Cardiac fibroblast (primary cell): ENCODE measurements around the gene YIF1A.

Source experiments
- DNase-seq, 2 donors: peaks; one replicate each; pipeline versions ENCODE4 v3.0.0 to v3.0.0-alpha.2; 2010; ENCODE audit warnings: low read depth in 2 of 2
- H3K4me3 ChIP-seq, 2 donors: replicated peaks in 1 of 2; 1 replicate in 1 of 2; 2 replicates in 1 of 2; pipeline ENCODE4 v1.5.1; 2011; ENCODE audit warnings: low read depth in 2 of 2, low read length in 2 of 2, mild to moderate bottlenecking in 2 of 2, moderate library complexity in 1 of 2
- TF ChIP-seq, protein P1 (sequence below): IDR thresholded peaks from one replicate; pipeline ENCODE4 v1.5.1; 2011; ENCODE audit warnings: low read depth, mild to moderate bottlenecking, low read length, inconsistent platforms

YIF1A gene, protein sequence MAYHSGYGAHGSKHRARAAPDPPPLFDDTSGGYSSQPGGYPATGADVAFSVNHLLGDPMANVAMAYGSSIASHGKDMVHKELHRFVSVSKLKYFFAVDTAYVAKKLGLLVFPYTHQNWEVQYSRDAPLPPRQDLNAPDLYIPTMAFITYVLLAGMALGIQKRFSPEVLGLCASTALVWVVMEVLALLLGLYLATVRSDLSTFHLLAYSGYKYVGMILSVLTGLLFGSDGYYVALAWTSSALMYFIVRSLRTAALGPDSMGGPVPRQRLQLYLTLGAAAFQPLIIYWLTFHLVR

DNA sequence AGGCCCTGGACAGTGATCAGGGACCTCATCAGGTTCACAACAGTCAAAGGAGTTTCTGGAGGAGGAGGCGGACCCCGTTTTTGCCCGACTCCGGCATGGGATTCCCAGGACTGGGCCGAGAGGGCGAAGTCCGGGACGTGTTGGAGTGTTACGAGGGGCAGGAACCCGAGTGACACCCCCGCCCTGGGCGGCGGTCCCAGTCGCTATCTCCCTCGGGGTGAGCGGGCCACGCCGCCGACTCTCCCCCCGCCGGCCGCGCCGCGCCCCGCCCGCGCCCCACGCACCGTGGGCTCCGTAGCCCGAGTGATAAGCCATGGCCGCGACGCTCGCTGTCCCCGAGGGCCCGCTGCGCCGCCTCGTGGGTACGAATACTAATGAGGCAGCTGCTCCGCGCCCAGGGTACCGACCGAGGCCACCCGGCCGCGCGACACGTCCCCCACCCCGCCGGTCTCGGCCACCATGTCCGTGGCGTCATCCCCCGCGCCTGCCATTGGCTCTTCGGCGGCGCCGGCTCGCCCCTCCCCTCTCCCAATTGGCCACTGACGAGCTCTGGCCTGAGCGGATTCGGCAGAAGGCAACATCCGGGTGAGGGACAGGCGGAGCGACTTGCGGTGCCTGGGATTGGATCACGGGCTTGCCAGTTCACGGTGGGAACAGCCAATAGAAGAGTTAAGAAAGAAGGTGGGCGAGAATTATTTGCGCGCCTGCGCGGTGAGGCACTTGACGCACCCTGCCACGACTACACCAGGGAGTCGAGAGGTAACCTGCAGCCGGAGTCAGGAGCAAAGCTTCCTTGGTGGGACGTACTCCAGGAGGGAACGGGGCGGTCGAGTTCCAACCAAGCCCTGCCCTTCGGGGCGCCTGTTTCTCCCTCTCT is at the start of gene YIF1A:
Gene YIF1A (minus strand): TSS at position 473 of the 877 bp plus-strand sequence. CDS start 158 bp downstream, at position 315.
- peak; percentile 100 for DNase-seq
- TF ChIP-seq, protein P1, sequence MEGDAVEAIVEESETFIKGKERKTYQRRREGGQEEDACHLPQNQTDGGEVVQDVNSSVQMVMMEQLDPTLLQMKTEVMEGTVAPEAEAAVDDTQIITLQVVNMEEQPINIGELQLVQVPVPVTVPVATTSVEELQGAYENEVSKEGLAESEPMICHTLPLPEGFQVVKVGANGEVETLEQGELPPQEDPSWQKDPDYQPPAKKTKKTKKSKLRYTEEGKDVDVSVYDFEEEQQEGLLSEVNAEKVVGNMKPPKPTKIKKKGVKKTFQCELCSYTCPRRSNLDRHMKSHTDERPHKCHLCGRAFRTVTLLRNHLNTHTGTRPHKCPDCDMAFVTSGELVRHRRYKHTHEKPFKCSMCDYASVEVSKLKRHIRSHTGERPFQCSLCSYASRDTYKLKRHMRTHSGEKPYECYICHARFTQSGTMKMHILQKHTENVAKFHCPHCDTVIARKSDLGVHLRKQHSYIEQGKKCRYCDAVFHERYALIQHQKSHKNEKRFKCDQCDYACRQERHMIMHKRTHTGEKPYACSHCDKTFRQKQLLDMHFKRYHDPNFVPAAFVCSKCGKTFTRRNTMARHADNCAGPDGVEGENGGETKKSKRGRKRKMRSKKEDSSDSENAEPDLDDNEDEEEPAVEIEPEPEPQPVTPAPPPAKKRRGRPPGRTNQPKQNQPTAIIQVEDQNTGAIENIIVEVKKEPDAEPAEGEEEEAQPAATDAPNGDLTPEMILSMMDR = no peak
- peak within 1 kb of the TSS; percentile 78 to 85 for H3K4me3 ChIP-seq

GRCh38 chr11:66337103-66337899 is 48.4 kb upstream of the YIF1A start:
- DNase-seq = no peak
- no peak overlapping the region for H3K4me3 ChIP-seq
- TF ChIP-seq, protein P1 = no peak

DNA sequence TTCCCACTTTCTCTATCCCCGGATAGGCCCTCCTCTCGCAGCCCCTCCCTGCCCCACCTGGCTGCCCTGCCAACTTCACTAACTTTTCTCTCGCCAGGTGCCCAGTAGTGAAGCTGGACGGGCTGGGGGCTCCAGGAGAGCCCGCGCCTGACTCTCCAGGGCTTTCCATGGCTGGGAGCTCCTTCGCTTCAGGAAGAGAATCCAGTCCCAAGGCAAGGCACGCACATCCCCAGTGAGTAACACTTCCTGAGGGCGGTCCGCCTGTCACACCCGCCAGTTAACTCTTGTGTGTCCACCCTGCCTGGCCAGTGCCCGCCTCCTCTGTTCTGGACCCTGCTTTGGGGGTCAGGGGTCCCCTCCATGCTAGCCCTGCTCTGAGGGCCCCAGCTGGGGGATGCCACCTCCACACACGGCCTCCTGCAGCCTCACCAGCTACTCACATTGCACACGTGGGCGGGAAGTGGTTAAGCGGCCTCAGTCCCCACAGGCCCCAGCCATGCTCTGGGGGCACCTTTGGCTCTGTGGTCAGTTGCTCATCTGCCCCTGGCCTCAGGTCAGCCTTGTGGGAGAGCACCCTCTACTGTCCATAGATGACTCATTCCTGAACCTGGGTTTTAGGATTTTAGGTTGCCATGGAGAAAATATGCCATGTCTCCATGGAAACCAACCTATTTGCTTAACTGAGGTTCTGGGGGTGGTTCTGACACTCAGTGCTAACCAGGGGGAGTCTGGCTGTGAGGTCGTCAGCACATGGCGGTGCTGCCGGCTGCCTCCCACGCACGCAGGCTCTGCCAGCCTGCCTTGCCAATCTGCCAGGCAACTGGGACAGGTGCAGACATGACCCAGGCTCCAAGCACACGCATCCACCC is 47.5 kb upstream of the YIF1A start, which contains the start of gene RIN1:
Gene RIN1 (minus strand): TSS at position 201 of the 869 bp plus-strand sequence. CDS start 32 bp downstream, at position 169.
- peak; percentile 96 to 99 for DNase-seq
- peak within 1 kb of the TSS; percentile 68 to 74 for H3K4me3 ChIP-seq
- TF ChIP-seq, protein P1 = no peak

GRCh38 chr11:66335531-66336233 is 46.7 kb upstream of the YIF1A start:
- H3K4me3 ChIP-seq = peak overlapping the region; percentile 68 to 74
- TF ChIP-seq, protein P1 = peak; percentile 5
- peak; percentile 66 to 75 for DNase-seq

DNA sequence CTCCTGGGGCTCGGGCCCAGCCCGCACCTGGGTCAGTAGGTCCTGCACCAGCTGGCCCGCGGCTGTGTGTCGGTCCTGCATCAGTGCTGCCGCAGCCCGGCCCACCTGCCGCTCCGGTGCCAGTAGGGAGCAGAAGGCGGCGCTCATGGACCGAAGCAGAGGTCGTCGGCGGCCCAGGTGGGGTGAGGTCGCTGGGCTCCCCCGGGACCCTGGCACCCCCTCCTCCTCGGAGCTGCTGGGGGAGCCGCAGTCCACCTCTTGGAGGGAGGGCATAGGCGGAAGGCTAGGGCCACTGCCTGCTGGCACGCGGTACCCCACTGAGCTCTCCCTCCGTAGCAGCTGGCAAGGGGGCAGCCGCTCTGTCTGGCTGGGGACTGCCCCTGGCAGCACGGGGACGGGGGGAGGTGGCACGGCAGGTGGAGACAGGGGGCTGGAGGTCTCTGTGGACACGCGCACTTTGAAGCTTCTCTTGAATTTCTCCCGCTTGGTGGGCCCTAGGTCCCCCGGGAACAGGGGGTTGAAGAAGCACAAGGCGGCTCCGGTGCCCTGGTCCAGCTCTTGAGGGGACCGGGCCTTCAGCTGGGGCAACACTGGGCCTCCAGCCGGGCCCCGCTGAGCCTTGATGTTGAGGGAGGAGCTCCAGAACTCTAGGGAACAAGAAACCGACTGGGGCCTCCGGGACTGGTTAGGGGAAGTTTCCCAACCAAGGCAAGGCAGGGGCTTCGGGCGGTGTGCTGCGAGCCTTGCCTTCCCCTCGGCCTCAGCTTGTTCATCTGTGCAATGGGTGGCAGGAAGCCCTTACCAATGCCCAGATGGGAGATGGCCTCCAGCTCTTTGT is 45.9 kb upstream of the YIF1A start:
- TF ChIP-seq, protein P1 = no peak
- peak in 1 of 2 donors; percentile 45 for DNase-seq
- H3K4me3 ChIP-seq = peak overlapping the region; percentile 68 to 74
